GM18511 (cell line): ENCODE results near the gene GAS5.
"Not testable (repeated sequence)": the region's sequence is repeated elsewhere in the genome, so short reads cannot be mapped to it uniquely, and the experiment has no call there.

Experiments
- ATAC-seq: cut with Tn5 transposase; IDR thresholded peaks from one replicate; pipeline ENCODE4 v1.9.1; 2021; ENCODE audit warnings: mild to moderate bottlenecking, moderate library complexity; ENCODE audit not compliant: unreplicated experiment

The GAS5 gene

GRCh38 chr1:173870252-173871075 is 2.7 kb upstream of the GAS5 start:
- peak; percentile 40 for ATAC-seq

- no peak for ATAC-seq
These were observed 1.2 kb upstream of the GAS5 start for GRCh38 chr1:173869021-173869359.

- peak; percentile 64 for ATAC-seq
These were observed 654 bp upstream of the GAS5 start, which contains the start of gene ZBTB37 for GRCh38 chr1:173868266-173869020. TSS of gene ZBTB37 (plus strand) at chr1:173868380. CDS start at chr1:173870226, 1,846 bp downstream.

- no peak for ATAC-seq
These were observed 542 bp downstream of the GAS5 start for GRCh38 chr1:173867141-173867752.

- ATAC-seq: no peak
These were observed 1.2 kb downstream of the GAS5 start for GRCh38 chr1:173866413-173867115.

DNA sequence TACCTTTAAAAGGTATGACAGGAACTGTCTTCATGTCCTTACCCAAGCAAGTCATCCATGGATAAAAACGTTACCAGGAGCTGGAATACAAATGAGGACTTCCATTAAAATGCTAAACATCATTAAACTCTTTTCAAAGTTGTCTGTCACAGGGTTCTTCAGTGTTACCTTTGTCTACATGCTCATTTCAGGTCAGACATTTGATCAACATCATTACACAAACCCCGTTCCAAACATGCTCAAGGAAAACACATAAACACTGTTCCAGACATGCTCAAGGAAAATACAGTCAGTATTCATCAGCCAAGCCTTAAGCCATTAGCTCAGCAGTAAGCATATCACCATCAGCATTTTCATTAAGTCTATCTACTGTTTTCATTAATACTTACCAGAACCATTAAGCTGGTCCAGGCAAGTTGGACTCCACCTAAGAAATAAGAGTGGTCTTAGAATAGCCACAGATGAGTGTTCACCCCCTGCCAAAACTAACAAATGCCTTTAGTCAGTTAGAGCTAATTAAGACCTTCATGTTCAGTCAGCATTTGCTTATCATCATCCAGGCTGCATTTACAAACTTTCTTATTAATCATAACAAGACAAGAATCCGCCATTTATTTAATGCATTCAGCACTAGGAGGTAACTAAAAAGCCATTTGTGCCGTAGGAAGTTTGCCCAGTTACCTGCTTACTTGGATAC is 2.2 kb downstream of the GAS5 start:
- no peak for ATAC-seq

- no peak for ATAC-seq
These were observed 3.5 kb downstream of the GAS5 start for GRCh38 chr1:173864179-173864867.

DNA sequence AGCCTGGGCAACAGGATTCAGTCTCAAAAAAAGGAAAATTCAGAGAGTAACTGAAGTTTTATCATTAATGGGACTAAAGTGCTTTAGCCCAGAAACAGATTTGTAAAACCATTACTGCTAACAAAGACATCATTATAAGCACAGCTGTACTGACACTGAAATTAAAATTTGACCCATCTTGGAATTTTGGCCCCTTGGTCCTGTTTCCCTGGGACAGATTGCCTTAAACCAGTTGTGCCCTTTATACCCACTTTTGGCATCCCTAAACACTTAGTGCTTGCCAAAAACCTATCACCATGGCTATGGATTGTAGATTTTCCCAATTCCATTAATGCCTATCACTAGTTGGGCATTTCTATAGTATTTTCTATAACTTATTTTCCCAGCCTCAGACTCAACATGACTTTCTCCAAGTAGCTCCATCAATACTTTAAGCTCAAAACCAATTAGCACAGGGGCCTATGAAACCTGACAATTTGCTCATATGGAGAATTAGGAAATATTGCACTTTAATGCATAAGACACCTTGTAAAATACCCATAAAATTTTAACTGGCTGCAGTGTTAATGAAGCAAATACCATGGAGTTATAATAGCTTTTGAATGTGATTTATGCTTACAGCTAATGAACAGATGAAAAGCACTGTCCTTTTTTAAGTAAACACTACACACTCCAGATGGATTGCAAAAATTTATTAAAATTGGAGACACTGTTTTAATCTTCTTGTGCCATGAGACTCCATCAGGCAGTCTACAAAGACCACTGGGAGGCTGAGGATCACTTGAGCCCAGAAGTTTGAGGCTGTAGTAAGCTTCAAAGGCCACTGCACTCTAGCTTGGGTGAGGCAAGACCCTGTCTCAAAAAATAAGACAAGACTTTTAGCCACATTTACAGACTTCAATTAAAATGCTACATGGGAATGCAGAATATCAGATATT is 4.3 kb downstream of the GAS5 start:
- no peak for ATAC-seq

DNA sequence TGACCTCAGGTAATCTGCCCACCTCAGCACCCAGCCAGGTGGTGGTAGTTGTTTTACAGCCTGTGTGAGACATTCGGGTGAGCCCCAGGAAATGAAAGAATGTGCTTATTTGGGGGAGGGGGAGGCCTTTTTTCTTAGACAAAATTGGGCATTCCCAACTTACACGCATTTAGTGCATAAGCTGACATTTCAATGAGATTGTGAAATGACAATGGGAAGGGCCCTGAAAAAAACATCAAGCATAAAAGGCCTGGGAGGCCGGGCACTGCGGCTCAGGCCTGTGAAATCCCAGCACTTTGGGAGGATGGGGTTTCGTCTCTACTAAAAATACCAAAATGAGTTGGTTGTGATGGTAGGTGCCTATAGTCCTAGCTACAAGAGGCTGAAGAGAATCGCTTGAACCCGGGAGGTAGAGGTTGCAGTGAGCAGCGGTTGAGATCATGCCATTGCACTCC is 5.0 kb downstream of the GAS5 start:
- no peak for ATAC-seq

DNA sequence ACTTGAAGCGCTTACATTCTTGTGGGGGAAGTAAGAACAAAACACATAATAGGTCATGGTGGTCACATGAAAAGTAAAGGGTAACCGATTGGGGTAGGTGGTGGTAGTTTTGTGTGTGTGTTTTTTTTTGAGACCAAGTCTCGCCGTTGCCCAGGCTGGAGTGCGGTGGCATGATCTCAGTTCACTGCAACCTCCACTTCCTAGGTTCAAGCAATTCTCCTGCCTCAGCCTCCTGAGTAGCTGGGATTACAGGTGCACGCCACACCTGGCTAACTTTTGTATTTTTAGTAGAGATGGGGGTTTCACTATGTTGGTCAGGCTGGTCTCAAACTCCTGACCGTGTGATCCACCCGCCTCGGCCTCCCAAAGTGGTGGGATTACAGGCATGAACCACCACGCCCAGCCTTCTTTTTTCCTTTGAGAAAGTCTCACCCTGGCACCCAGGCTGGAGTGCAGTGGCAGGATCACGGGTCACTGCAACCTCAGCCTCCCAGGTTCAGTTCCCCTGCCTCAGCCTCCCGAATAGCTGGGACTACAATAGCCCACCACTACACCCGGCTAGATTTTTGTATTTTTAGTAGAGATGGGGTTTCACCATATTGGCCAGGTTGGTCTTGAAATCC is 5.5 kb downstream of the GAS5 start:
- ATAC-seq: not testable (repeated sequence)

GRCh38 chr1:173861731-173862145 is 6.1 kb downstream of the GAS5 start:
- no peak for ATAC-seq

- no peak for ATAC-seq
These were observed 7.7 kb downstream of the GAS5 start for GRCh38 chr1:173860065-173860464.

- ATAC-seq: not testable (repeated sequence)
These were observed 8.2 kb downstream of the GAS5 start for GRCh38 chr1:173859547-173859946.

DNA sequence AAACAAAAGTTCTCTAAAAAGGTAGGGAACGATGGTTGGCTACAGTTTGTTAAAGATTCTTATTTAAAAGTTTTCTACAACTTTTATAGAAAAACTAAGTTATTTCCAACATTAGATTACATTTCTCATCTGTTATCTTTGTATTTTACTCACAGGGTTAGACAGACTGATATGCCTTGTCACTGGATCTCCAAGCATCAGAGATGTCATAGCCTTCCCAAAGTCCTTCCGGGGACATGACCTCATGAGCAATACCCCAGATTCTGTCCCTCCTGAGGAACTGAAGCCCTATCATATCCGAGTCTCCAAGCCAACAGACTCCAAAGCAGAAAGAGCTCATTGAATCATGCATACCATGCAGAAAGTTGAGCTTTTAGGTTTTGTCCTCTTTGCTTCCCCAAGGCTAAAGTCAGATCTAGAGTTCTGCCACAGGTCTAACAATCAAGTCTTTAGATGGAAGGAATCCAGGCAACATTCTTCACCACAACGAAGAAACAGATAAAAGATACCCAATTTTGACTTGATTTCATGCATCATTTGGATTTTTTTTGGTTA is 10.3 kb downstream of the GAS5 start:
- ATAC-seq: no peak

GRCh38 chr1:173856903-173857302 is 10.9 kb downstream of the GAS5 start:
- ATAC-seq: no peak

DNA sequence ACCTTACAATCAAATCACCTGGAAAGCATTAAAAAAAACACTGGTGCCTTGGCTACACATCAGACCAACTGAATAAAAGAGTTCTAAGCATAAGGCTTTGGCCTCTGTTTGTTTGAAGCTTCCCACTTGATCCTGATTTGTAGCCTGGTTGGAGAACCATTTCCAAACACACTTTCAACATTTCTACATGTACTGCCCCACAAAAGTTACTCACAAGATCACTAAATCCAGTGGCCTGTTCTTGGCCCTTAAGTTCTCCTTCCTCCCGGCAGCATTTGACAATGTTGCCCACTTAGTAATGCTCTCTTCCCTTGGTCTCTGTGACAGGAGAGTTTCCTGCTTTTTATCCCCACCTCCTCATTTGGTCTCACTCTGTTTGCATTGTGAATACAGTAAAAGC is 11.8 kb downstream of the GAS5 start:
- no peak for ATAC-seq

DNA sequence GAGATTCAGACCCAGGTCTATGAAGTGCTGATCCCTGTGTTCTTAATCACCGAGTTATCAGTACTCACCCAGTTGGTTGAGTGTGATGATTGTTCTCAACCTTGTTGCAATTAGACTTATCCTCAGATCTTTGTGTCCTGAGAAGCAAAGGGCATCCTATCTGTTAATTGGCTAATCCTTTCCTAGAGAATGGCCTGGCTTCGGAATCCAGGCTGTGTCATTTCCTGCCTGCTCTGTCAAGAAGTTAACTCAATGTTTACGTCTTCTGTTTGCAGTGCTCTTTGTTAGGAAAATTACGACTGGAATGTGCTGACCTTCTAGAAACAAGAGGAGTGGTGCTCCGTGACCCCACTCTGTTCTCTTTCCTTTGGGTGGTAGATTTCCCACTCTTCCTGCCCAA is 14.7 kb downstream of the GAS5 start:
- no peak for ATAC-seq

DNA sequence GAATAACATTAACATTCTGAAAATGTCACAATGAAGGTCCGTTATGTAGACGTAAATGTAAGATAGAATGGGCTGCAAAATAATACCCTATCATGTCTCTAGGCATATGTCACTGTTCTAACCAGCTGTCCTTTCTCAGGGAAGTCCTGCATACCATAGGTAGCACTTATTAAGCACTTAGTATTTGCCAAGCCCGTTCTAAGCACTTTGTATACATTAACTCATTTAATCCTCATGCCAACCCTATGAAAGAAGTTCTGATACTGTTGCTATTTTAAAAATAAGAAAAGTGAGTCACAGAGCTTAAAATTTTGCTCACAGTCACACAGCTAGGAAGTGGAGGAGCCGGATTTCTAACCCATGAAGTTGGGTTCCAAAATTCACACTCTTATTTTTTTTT is 15.7 kb downstream of the GAS5 start:
- no peak for ATAC-seq
